ENCODE results near the gene TGFBR2.

GRCh38 chr3:30713885-30714503 lies 107.6 kb downstream of the TGFBR2 start:
- TF ChIP-seq EGR1 (IDR thresholded peaks at IDR 0.05; ENCODE audit: low read depth in 2 of 2) (no peak), HNF4G (IDR thresholded peaks at IDR 0.05) (no peak), JUND (IDR thresholded peaks at IDR 0.05) (no peak), GABPA (IDR thresholded peaks at IDR 0.05 in 1 of 2, conservative IDR thresholded peaks at IDR 0.05 in 1 of 2) (no peak), REST (IDR thresholded peaks at IDR 0.05) (no peak), RXRA (IDR thresholded peaks at IDR 0.05) (no peak), RAD21 (IDR thresholded peaks at IDR 0.05) (no peak), MAX (IDR thresholded peaks at IDR 0.05) (no peak), YY1 (IDR thresholded peaks at IDR 0.05) (no peak)
- TF ChIP-seq, protein P1, sequence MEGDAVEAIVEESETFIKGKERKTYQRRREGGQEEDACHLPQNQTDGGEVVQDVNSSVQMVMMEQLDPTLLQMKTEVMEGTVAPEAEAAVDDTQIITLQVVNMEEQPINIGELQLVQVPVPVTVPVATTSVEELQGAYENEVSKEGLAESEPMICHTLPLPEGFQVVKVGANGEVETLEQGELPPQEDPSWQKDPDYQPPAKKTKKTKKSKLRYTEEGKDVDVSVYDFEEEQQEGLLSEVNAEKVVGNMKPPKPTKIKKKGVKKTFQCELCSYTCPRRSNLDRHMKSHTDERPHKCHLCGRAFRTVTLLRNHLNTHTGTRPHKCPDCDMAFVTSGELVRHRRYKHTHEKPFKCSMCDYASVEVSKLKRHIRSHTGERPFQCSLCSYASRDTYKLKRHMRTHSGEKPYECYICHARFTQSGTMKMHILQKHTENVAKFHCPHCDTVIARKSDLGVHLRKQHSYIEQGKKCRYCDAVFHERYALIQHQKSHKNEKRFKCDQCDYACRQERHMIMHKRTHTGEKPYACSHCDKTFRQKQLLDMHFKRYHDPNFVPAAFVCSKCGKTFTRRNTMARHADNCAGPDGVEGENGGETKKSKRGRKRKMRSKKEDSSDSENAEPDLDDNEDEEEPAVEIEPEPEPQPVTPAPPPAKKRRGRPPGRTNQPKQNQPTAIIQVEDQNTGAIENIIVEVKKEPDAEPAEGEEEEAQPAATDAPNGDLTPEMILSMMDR (IDR thresholded peaks at IDR 0.05; ENCODE audit: low read depth, low read length, missing input control) = no peak
- TF ChIP-seq, protein P2, sequence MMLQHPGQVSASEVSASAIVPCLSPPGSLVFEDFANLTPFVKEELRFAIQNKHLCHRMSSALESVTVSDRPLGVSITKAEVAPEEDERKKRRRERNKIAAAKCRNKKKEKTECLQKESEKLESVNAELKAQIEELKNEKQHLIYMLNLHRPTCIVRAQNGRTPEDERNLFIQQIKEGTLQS (IDR thresholded peaks at IDR 0.05) = no peak
